Stimulated activated CD4-positive, alpha-beta T cell treated with anti-CD3 and anti-CD28 coated beads, Interleukin-12 subunit alpha, Interleukin-12 subunit beta, amount 100 ng/mL, for 48 hours (primary cell): Measurements from ENCODE around the gene SDR42E1.

Experiments used
- DNase-seq, 3 donors: peaks; one replicate each; pipeline ENCODE4 v3.0.0-alpha.2; 2020; ENCODE audit warnings: low read depth in 2 of 3, low spot score in 1 of 3

Gene SDR42E1

GRCh38 chr16:81940781-81941560 lies 70.3 kb downstream of the SDR42E1 start:
- DNase-seq: no peak

- DNase-seq: no peak
Measured at GRCh38 chr16:81939164-81940056, 71.9 kb downstream of the SDR42E1 start.
